ENCODE data around the gene DOCK10. TPM values are rescaled to one million over a fixed set of nuclear protein-coding genes. Genes with fewer than 3 reads are reported as not detected.

Gene DOCK10
- total and polyA plus RNA-seq, 2 donors (not counting 3 experiments of a cell fraction or from before 2014, with no cell fraction given): 5.8 to 23.0 TPM

- DNase-seq (ENCODE audit: low read depth, low spot score) (no peak), FAIRE-seq (no peak)
- Histone ChIP-seq H3K9me1 (replicated peaks; ENCODE audit: control insufficient read depth, extremely low read depth, insufficient read depth, low read length) (no peaks in the 10 kb centered on the region), H4K20me1 (replicated peaks; ENCODE audit: control insufficient read depth, extremely low read depth, insufficient read depth, low read length) (no peaks in the 10 kb centered on the region), H3K36me3 (ENCODE audit: control insufficient read depth in 2 of 2, extremely low read depth in 1 of 2, insufficient read depth in 2 of 2, low read length in 2 of 2) (no peaks in the 10 kb centered on the region), H3K4me3 (replicated peaks in 1 of 3; ENCODE audit: insufficient read depth in 1 of 3, low read depth in 1 of 3, low read length in 3 of 3) (no peak overlapping the region), H3K79me2 (ENCODE audit: control insufficient read depth, insufficient read depth, low read length) (peaks cover 2% of the 10 kb centered on the region), H3K4me2 (ENCODE audit: insufficient read depth, low read length) (no peak overlapping the region), H3K4me1 (ENCODE audit: control insufficient read depth, extremely low read depth, insufficient read depth, low read length) (peaks cover 21% of the 10 kb centered on the region), H3K9ac (replicated peaks; ENCODE audit: extremely low read depth, insufficient read depth, low read length) (no peak overlapping the region), H2AFZ (ENCODE audit: low read depth, low read length) (no peak overlapping the region), H3K9me3 (replicated peaks; ENCODE audit: control insufficient read depth, insufficient read depth, low read length) (no peaks in the 10 kb centered on the region), H3K27ac (ENCODE audit: insufficient read depth, low read depth, low read length) (no peak overlapping the region), H3K27me3 (ENCODE audit: control insufficient read depth in 2 of 2, insufficient read depth in 2 of 2, low read length in 2 of 2) (no peaks in the 10 kb centered on the region)
- dilution Hi-C loops (cut with MboI; ENCODE audit: extremely low pct_ligation_motif_present, low sequenced_read_pairs) (no loop called here), intact Hi-C loops (cut with micrococcal nuclease) (no loop called here)
- TF ChIP-seq MYC (IDR thresholded peaks at IDR 0.05; ENCODE audit: low read depth, low read length) (no peak), POLR2AphosphoS5 (IDR thresholded peaks at IDR 0.05; ENCODE audit: insufficient read depth, low read depth, low read length) (no peak), GATA2 (IDR thresholded peaks at IDR 0.05; ENCODE audit: insufficient read depth, insufficient read length, low read depth, low read length) (no peak), JUN (IDR thresholded peaks at IDR 0.05; ENCODE audit: borderline replicate concordance, insufficient read depth, insufficient read length, low read depth) (no peak), FOS (IDR thresholded peaks at IDR 0.05; ENCODE audit: borderline replicate concordance, insufficient read depth, low read length) (no peak), POLR2A (IDR thresholded peaks at IDR 0.05; ENCODE audit: low read depth, low read length) (no peak), EZH2 (IDR thresholded peaks at IDR 0.05; ENCODE audit: borderline replicate concordance, low read depth, low read length, severe bottlenecking) (no peak)
- TF ChIP-seq, protein P1, sequence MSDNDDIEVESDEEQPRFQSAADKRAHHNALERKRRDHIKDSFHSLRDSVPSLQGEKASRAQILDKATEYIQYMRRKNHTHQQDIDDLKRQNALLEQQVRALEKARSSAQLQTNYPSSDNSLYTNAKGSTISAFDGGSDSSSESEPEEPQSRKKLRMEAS (IDR thresholded peaks at IDR 0.05; ENCODE audit: insufficient read depth, insufficient read length): no peak
- TF ChIP-seq, protein P2, sequence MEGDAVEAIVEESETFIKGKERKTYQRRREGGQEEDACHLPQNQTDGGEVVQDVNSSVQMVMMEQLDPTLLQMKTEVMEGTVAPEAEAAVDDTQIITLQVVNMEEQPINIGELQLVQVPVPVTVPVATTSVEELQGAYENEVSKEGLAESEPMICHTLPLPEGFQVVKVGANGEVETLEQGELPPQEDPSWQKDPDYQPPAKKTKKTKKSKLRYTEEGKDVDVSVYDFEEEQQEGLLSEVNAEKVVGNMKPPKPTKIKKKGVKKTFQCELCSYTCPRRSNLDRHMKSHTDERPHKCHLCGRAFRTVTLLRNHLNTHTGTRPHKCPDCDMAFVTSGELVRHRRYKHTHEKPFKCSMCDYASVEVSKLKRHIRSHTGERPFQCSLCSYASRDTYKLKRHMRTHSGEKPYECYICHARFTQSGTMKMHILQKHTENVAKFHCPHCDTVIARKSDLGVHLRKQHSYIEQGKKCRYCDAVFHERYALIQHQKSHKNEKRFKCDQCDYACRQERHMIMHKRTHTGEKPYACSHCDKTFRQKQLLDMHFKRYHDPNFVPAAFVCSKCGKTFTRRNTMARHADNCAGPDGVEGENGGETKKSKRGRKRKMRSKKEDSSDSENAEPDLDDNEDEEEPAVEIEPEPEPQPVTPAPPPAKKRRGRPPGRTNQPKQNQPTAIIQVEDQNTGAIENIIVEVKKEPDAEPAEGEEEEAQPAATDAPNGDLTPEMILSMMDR (IDR thresholded peaks at IDR 0.05; ENCODE audit: extremely low read depth in 1 of 2, insufficient read depth in 1 of 2, low read depth in 1 of 2, low read length in 2 of 2): no peak
- BruUV-seq (replicated peaks): no TSS peak
- ChIA-PET POLR2A (no interaction called here), CTCF (no interaction called here)
These were observed 155.1 kb downstream of the DOCK10 start for GRCh38 chr2:224887141-224887540.
